Fibroblast of the aortic adventitia (primary cell): ENCODE data around the gene NFKB1. TPM values are rescaled to one million over a fixed set of nuclear protein-coding genes. Genes with fewer than 3 reads are reported as not detected.

Experiments
- DNase-seq: peaks from one replicate; pipeline ENCODE4 v3.0.0-alpha.2; 2010; ENCODE audit warnings: low read depth
- H3K4me3 ChIP-seq: 2 replicates; pipeline ENCODE4 v1.5.1; 2011; ENCODE audit warnings: low read depth, mild to moderate bottlenecking, control low read depth, low read length, moderate library complexity
- total RNA-seq: library from RNA; depleted of rRNA; stranded (reverse); fragments of >200 nt; gene quantifications from 2 replicates; pipeline ENCODE4 v1.2.3, GENCODE V29; 2012; ENCODE audit warnings: low replicate concordance
- TF ChIP-seq, protein P1 (sequence below): IDR thresholded peaks from 2 replicates; pipeline ENCODE4 v1.5.1; 2011; ENCODE audit warnings: mild to moderate bottlenecking, low read length, control low read depth, inconsistent platforms; ENCODE audit not compliant: insufficient read depth

Gene NFKB1
- total RNA-seq, 1 donor, result 21.3 TPM

DNA sequence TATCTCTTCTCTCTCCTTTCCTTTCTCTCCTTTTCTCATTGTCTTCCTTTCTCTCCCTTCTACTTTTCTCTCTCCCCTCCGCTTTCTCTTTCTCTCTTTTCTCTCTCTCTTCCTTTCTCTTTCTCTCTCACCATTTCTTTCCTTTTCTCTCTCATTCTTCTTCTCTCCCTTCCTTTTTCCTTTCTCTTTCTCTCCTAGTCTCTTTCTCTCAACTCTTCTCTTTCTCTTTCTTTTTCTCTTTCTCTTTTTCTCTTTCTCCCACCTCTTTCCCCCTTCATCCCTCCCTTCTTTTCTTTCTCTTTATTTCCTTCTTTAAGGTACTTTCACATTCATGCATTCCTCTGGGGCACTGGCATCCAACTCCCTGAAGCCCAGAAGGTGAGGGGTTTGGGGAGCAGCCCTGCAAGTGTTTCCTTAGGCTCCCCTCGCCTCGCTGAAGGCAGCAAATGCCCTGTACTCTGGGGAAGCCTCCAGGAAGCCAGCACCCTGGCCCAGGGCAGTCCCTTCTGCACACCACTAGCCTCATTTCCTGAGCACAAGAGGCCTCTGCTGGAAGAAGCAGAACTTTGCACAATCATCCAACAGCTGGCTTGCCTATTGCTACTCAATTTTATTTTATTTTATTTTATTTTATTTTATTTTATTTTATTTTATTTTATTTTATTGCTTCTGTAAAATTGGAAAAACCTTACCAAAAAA, 124.2 kb downstream of the NFKB1 start:
- TF ChIP-seq, protein P1, sequence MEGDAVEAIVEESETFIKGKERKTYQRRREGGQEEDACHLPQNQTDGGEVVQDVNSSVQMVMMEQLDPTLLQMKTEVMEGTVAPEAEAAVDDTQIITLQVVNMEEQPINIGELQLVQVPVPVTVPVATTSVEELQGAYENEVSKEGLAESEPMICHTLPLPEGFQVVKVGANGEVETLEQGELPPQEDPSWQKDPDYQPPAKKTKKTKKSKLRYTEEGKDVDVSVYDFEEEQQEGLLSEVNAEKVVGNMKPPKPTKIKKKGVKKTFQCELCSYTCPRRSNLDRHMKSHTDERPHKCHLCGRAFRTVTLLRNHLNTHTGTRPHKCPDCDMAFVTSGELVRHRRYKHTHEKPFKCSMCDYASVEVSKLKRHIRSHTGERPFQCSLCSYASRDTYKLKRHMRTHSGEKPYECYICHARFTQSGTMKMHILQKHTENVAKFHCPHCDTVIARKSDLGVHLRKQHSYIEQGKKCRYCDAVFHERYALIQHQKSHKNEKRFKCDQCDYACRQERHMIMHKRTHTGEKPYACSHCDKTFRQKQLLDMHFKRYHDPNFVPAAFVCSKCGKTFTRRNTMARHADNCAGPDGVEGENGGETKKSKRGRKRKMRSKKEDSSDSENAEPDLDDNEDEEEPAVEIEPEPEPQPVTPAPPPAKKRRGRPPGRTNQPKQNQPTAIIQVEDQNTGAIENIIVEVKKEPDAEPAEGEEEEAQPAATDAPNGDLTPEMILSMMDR, result peak; percentile 30
- no peak overlapping the region for H3K4me3 ChIP-seq
- peak; percentile 50 for DNase-seq

DNA sequence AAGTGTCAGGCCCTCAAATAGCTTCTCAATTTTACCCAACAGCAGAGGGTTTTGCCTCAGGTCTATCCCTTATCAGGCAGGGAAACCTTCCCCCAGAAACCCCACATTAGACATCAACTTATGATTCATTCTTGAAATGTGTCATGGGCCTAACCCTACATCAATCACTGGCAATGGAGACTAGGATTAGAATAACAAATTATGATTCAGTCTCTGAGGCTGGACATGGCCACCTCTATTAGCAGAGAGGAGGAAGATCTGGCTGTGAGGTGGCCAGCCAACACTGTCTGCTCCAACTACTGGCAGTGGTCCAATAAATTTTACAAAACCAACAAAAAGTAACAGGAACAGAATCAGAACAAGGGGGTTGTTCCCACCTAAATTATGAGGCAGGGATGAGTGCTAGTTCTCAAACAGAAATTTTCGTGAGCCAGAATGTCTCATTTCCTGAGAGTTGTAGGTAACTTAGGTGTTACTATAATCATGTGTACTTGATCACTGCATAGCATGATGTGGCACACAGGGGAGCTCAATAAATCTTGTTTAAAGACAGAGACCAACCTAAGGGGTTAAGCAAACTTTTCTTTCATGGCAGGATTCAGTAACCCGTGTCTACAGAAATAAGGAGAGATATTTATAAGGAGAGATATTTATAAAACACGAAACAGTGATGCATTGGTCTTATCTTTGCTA, 126.8 kb downstream of the NFKB1 start:
- no peak overlapping the region for H3K4me3 ChIP-seq
- TF ChIP-seq, protein P1, result no peak
- peak; percentile 77 for DNase-seq

DNA sequence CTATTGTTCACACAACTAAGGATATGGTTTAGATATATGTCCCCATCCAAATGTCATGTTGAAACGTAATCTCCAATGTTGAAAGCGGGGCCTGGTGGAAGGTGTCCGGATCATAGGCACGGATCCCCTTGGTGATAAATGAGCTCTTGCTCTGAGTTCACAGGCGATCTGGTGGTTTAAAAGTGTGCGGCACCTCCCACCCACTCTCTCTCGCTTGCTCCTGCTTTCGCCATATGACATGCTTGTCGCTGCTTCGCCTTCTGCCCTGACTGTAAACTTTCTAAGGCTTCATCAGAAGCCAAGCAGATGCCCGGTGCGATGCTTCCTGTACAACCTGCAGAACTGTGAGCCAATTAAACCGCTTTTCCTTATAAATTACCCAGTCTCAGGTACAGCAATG, 128.5 kb downstream of the NFKB1 start:
- DNase-seq, result no peak
- no peak overlapping the region for H3K4me3 ChIP-seq
- TF ChIP-seq, protein P1, result no peak

DNA sequence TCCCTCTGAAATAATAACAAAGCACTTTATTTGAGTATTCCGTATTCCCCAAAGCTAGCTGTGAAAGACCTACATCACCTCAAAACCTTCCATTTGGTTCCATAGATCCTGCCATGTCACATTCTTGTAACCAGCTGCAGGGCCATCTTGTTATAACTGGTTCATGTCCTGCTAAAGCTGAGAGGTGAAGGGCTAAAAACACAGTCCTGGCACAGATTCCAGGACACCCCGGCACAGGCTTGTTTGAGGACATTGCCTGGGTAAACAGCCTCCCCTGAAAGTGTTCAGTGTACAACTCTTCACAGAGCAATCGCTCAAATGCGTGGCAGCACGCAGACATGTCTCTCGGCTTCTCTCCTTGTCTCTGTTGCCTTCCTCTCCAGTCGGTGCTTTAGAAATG, 130.5 kb downstream of the NFKB1 start:
- TF ChIP-seq, protein P1, result no peak
- H3K4me3 ChIP-seq, result no peak overlapping the region
- no peak for DNase-seq

DNA sequence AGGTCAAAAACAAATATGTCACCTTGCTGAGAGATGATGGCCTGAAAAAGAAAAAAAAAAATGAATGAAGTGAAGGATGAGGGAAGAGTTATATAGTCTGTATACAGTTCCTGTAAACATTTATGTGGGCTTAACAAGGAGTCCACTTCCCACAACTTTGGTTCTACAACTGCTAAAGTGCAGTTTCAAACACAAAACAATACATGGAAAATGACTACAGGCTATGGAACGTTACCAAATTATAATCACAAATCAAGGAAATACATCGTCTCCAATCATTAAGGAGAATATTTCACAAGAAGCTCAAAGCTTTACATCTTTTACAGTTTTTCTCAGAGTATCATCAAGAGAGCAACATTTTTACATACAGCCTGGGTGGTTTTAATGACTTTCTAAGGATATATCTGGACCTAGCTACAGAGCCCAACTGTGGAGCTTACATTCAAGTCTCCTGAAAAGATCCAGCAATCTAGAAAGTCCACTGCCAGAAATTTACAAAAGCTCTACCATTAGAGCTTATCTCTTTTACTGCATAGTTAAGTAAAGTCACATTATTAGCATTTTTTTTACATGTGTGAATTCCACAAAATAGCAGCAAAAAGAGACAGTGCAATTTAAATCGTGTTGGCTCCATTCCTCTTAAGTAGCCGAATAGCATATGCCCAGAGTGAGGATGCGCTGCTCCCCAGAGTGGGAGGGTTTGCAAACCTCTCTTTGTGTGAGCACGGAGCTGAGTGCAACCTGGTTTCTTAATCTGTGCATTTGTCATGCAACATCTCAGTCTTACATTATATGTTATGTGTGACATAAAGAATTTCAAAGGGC, 131.3 kb downstream of the NFKB1 start:
- TF ChIP-seq, protein P1, result no peak
- H3K4me3 ChIP-seq, result no peak overlapping the region
- DNase-seq, result no peak

DNA sequence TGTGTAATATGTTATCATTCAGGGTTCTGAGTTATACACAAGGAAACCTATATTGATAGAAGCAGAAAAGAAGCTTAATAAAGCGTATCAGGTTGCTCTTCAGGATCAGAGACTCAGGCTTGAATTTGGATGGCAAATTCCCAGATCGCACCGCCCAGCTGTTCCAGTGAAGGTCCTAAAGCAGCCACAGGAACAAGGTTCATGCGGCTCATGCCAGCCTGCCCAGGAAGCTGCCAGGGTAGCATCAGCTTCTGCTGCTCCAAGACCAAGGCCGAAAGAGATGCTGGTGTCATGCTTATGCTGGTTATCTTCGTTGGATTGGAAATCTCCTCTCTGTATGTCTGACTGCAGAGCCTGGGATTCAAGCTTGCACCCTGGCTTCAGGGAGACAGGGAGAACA, 131.9 kb downstream of the NFKB1 start:
- no peak overlapping the region for H3K4me3 ChIP-seq
- TF ChIP-seq, protein P1, result no peak
- no peak for DNase-seq
